AG10803 (cell line): Measurements from ENCODE around the gene PSAP.

Source experiments
- DNase-seq: peaks from one replicate; pipeline ENCODE4 v3.0.0; 2010; ENCODE audit warnings: low read depth
- H3K4me3 ChIP-seq: 2 replicates; pipeline ENCODE4 v1.5.1; 2011; ENCODE audit warnings: mild to moderate bottlenecking, low read length, control low read depth
- CTCF ChIP-seq: conservative IDR thresholded peaks from 2 replicates; pipeline ENCODE4 v1.5.1; 2011; ENCODE audit warnings: mild to moderate bottlenecking, low read length, control low read depth, inconsistent platforms

Gene PSAP

GRCh38 chr10:71820966-71821365 lies 30.1 kb downstream of the PSAP start:
- TF ChIP-seq CTCF: no peak
- H3K4me3 ChIP-seq: no peak overlapping the region
- no peak for DNase-seq

- no peak for TF ChIP-seq CTCF
These were observed 31.1 kb downstream of the PSAP start for GRCh38 chr10:71819985-71820384.

GRCh38 chr10:71819441-71819861 lies 31.6 kb downstream of the PSAP start:
- no peak for DNase-seq
- no peak for TF ChIP-seq CTCF

More at GRCh38 chr10:71819985-71820384, 31.1 kb downstream of the PSAP start:
- DNase-seq: no peak
- H3K4me3 ChIP-seq: no peak overlapping the region

GRCh38 chr10:71818674-71819260 lies 32.3 kb downstream of the PSAP start:
- no peak for TF ChIP-seq CTCF
- no peak overlapping the region for H3K4me3 ChIP-seq
- DNase-seq: no peak

More at GRCh38 chr10:71819441-71819861, 31.6 kb downstream of the PSAP start:
- no peak overlapping the region for H3K4me3 ChIP-seq

- no peak for DNase-seq
- H3K4me3 ChIP-seq: no peak overlapping the region
- no peak for TF ChIP-seq CTCF
These were observed 33.0 kb downstream of the PSAP start for GRCh38 chr10:71817831-71818655.

GRCh38 chr10:71816936-71817618 lies 34.0 kb downstream of the PSAP start:
- TF ChIP-seq CTCF: no peak
- DNase-seq: no peak

More at GRCh38 chr10:71816936-71817618, 34.0 kb downstream of the PSAP start:
- H3K4me3 ChIP-seq: no peak overlapping the region
